NCI-H2196 (cell line): ENCODE measurements around the gene TIPARP.
"Not testable (repeated sequence)": the region's sequence is repeated elsewhere in the genome, so short reads cannot be mapped to it uniquely, and the experiment has no call there.

Experiments used
- DNase-seq: peaks from one replicate; lab custom pipeline; 2025; ENCODE audit not compliant: unreplicated experiment; lab: John Stamatoyannopoulos, UW

Gene TIPARP

GRCh38 chr3:156646958-156647357 lies 27.4 kb upstream of the TIPARP start:
- DNase-seq: no peak

DNA sequence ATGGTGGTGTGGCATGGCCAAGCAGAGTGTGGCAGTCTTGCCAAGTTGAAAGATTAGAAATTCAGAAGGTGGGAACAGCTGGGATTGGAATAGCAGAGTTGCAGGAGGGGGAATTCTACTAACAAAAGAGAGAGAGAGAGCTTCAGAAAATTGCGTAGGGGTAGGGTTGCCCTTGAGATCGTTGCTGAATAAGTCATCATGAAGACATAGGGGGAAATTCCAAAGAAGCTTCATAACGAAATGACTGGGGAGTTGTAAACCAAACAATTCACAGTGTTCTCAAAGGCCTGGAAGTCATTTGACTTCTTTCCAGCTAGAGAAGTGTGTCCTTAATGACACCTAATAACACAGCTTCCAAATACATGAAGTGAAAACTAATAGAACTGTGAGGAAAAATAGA lies 26.3 kb upstream of the TIPARP start:
- DNase-seq: no peak

DNA sequence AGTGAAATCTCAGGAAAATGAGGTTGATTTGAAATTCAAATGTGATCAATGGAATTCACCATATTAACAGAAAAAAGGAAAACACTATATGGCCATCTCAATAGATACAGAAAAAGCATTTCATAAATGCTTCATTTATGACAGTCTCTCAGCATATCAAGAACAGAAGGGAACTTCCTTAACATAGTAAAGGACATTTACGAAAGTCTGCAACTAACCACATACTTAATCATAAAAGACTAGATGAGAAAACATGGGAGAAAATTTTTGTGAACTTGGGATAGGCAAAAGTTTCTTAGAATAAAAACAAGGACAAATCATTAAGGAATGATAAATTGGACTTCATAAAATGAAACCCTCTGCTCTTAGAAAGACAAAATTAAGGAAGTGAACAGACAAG lies 24.7 kb upstream of the TIPARP start:
- no peak for DNase-seq

GRCh38 chr3:156652661-156653060 lies 21.7 kb upstream of the TIPARP start:
- DNase-seq: not testable (repeated sequence)

GRCh38 chr3:156654834-156655233 lies 19.6 kb upstream of the TIPARP start:
- DNase-seq: no peak

DNA sequence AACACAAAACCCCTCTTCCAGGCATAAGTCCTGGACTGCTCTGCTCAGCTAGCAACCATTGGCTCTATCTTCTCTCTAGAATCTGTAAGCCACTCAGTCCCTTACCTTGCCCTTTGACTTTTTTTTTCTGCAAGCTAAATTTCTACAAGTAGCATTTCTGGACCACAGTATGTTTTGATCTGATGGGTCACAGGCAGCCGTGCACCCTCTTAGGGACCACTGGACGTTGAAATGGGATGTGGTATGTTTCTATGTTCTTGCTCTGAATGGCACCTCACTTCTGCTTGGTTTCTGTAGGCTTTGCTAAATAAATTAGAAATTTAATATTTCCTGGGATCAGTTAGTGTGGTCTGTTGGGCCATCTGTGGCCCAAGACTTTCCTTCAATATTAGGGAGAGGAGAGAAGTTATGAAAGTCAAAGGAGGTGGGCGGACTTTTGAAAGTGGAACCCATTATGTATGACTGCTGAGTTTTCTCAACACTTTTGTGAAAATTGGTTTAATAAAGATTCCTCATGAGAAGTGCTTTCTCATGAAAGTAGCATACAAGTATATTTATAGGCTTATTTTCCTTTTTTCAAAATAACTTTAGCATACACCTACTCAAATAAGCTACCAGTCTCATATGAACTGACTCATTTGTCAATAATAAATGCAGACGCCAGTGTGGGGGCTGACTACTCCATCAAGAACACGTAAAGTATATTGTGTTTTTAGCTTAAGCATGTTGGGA lies 18.4 kb upstream of the TIPARP start:
- no peak for DNase-seq

- DNase-seq: no peak
Observed at GRCh38 chr3:156657440-156657839, 16.9 kb upstream of the TIPARP start.

- DNase-seq: no peak
Observed at GRCh38 chr3:156657862-156658731, 16.3 kb upstream of the TIPARP start.

GRCh38 chr3:156658732-156659090 lies 15.7 kb upstream of the TIPARP start:
- no peak for DNase-seq

- DNase-seq: no peak
Observed at GRCh38 chr3:156659260-156659659, 15.1 kb upstream of the TIPARP start.

GRCh38 chr3:156661155-156661554 lies 13.2 kb upstream of the TIPARP start:
- DNase-seq: no peak

DNA sequence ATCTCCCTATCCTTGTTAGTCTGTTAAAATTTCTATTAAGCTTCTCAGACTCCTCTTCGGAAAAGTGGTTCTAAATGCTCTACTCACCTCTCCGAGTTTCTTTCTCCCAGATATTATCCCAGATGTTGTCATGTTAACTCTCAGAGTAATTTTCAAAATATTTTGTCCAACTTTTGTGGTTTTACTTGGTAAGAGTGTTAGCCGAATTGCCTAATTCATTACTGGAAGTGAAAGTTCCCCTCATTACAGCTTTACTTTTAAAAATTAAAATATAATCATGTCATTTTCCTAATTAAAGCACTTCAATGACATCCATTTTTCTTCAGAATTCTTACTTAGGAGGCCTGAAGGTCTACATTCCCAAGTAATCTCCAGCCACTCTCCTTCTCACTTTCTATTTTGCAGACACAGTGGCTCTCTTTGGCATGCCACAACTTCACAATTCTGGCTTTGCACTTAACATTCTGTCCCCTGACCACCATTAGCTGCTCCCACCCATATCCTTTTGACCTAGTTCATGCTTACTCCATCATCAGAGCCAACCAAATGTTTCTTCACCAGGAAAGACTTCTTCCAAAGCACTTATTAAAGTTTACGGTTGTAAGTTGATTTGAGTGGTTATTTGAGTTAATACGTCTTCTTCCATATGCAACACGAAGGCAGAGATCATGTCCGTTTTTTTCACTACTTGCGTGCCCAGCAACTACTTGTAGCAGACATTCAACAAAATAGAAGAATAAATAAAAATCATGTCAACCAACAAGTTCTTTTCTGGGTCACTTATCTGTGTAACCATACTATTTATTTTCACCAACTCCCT lies 10.2 kb upstream of the TIPARP start:
- no peak for DNase-seq

GRCh38 chr3:156664831-156665178 lies 9.6 kb upstream of the TIPARP start:
- DNase-seq: no peak

GRCh38 chr3:156665291-156665690 lies 9.1 kb upstream of the TIPARP start:
- DNase-seq: no peak

GRCh38 chr3:156666073-156666472 lies 8.3 kb upstream of the TIPARP start:
- no peak for DNase-seq

- DNase-seq: no peak
Observed at GRCh38 chr3:156668073-156668763, 6.2 kb upstream of the TIPARP start.

DNA sequence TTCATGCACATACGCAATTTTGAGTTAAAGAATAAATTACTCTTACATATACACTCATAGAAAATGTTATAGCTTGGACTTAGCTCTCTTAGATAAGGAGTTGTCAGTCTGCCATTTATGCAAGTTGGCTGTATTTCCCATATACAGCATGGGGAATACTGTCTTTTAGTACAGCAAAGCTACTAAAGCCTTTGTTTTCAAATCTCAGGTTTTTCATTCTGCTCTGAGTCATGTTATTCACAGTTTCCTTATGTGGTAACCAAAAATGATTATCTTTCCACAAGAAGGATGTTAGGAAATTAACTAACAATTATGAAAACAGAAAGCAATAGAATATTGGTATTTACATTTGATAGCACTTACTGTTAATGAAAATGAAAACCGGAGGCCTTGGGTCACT lies 4.3 kb upstream of the TIPARP start:
- DNase-seq: no peak

DNA sequence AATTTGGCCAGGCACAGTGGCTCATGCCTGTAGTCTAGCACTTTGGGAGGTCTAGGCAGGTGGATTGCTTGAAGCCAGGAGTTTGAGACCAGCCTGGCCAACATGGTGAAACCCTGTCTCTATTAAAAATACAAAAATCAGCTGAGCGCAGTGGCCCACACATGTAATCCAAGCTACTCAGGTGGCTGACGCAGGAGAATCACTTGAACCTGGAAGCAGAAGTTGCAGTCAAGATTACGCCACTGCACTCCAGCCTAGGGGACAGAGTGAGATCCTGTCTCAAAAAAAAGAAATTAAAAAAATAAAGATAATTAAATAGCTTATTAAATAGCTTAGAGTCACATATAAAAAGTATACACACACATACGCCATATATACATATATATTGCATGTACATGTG lies 3.7 kb upstream of the TIPARP start:
- no peak for DNase-seq

DNA sequence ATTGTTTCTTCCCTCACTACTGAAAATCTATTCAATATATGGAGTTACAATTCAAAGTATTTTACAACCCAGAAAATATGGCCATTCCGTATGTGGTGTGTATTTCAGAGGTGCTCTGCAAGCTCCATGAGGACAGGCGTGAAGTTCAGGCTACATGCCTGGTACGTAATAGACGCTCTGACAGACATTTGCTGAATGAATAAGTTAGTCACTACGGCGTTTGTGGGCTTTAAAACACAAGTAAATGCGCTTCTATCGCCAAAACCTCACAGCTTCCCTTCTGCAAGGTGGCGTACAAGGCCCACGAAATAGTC lies 701 bp upstream of the TIPARP start:
- DNase-seq: no peak

DNA sequence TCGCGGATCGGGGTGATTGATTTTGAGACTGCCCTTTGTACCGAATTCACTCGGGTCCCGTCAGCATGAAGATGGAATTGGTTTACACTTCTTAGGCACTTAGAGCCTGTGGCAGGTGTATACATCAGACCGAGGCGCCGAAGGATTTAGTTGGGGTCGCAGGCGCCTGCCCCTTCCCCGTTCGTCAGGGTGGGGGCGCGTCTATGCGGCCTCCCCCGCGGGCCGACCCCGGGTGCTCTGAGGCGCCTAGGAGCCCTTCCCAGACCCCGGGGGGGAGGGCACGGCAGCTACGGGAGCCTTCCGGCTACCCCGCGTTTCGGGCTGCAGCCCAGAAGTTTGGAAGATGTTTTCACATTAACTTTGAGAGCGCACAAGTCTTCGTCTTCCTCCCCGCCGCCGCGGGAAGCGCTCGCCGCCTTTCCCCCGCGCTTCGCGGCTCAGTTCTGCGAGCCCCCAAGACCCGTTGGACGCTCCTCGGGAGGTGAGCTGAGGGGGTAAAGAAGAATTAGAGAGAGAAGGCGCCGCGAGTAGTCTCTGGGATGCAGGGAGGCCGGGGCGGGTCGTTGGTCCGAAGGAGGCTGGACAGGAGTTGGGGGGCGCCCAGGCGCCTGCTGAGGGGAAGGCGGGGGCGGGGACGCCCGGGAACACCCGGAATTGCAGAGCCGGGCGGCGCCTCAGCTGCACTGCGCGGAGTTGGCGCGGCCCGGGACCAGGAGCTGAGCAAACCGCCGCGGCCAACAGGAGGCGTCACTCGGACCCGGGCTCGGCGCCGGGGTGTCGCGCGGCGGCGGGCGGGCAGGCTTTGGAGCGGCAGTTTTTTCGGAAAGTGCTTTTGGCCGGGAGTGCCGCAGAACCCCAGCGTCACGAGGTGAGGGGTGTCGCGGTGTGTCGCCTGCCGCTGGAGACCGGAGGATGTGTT lies 780 bp downstream of the TIPARP start:
- DNase-seq: peak; percentile 55
